Stimulated activated memory B cell treated with anti-CD40 and anti-IgM and Interleukin-4, amounts not matched to agents 10 μg/mL and 1 μg/mL and 100 μg/mL, for 72 hours (primary cell): ENCODE measurements around the gene PPM1N.
"Not testable (repeated sequence)": the region's sequence is repeated elsewhere in the genome, so short reads cannot be mapped to it uniquely, and the experiment has no call there.

ENCODE experiments used
- ATAC-seq: fragments of 150-1000 bp; cut with Tn5 transposase; 2 replicates; pipeline ENCODE4 v1.10.0; 2021
- H3K27ac Mint-ChIP-seq: one replicate; pipeline ENCODE4 v1.8.0; 2022; ENCODE audit warnings: mild to moderate bottlenecking, mixed read lengths
- H3K27me3 Mint-ChIP-seq: one replicate; pipeline ENCODE4 v1.8.0; 2022; ENCODE audit warnings: mixed read lengths
- H3K36me3 Mint-ChIP-seq: one replicate; pipeline ENCODE4 v1.8.0; 2022; ENCODE audit warnings: mixed read lengths
- H3K4me1 Mint-ChIP-seq: one replicate; pipeline ENCODE4 v1.8.0; 2022; ENCODE audit warnings: mixed read lengths
- H3K4me3 Mint-ChIP-seq: one replicate; pipeline ENCODE4 v1.8.0; 2022; ENCODE audit warnings: mild to moderate bottlenecking, moderate library complexity, mixed read lengths
- H3K9me3 Mint-ChIP-seq: one replicate; pipeline ENCODE4 v1.8.0; 2022; ENCODE audit warnings: mixed read lengths

The PPM1N gene

GRCh38 chr19:45508417-45508860, 10.2 kb downstream of the PPM1N start:
- no peaks in the 10 kb centered on the region for H3K9me3 Mint-ChIP-seq
- H3K27ac Mint-ChIP-seq = peak overlapping the region; percentile 86
- ATAC-seq = peak; percentile 18
- H3K4me3 Mint-ChIP-seq = peak overlapping the region; percentile 91
- no peaks in the 10 kb centered on the region for H3K27me3 Mint-ChIP-seq
- peaks cover 54% of the 10 kb centered on the region for H3K4me1 Mint-ChIP-seq
- peaks cover 14% of the 10 kb centered on the region for H3K36me3 Mint-ChIP-seq

- Mint-ChIP-seq H3K36me3 (peaks cover 19% of the 10 kb centered on the region), H3K4me1 (peaks cover 60% of the 10 kb centered on the region)
- peak; percentile 49 for ATAC-seq
Measured at GRCh38 chr19:45508861-45509691, 10.8 kb downstream of the PPM1N start.

GRCh38 chr19:45509692-45510015, 11.4 kb downstream of the PPM1N start:
- Mint-ChIP-seq H3K27me3 (no peaks in the 10 kb centered on the region), H3K4me1 (peaks cover 66% of the 10 kb centered on the region), H3K27ac (peak overlapping the region; percentile 86), H3K9me3 (no peaks in the 10 kb centered on the region), H3K4me3 (peak overlapping the region; percentile 91), H3K36me3 (peaks cover 20% of the 10 kb centered on the region)
- no peak for ATAC-seq

More at GRCh38 chr19:45508861-45509691, 10.8 kb downstream of the PPM1N start:
- Mint-ChIP-seq H3K27me3 (no peaks in the 10 kb centered on the region), H3K27ac (peak overlapping the region; percentile 86), H3K9me3 (no peaks in the 10 kb centered on the region), H3K4me3 (peak overlapping the region; percentile 91)

- peaks cover 24% of the 10 kb centered on the region for H3K36me3 Mint-ChIP-seq
Measured at GRCh38 chr19:45510352-45510751, 12.1 kb downstream of the PPM1N start.

GRCh38 chr19:45511074-45511473, 12.8 kb downstream of the PPM1N start:
- peaks cover 68% of the 10 kb centered on the region for H3K4me1 Mint-ChIP-seq
- peak overlapping the region; percentile 86 for H3K27ac Mint-ChIP-seq
- H3K36me3 Mint-ChIP-seq = peaks cover 31% of the 10 kb centered on the region
- no peaks in the 10 kb centered on the region for H3K9me3 Mint-ChIP-seq
- ATAC-seq = no peak
- H3K4me3 Mint-ChIP-seq = peak overlapping the region; percentile 91
- no peaks in the 10 kb centered on the region for H3K27me3 Mint-ChIP-seq

More at GRCh38 chr19:45510352-45510751, 12.1 kb downstream of the PPM1N start:
- Mint-ChIP-seq H3K4me1 (peaks cover 66% of the 10 kb centered on the region), H3K27ac (peak overlapping the region; percentile 86), H3K4me3 (peak overlapping the region; percentile 91)
- H3K27me3 Mint-ChIP-seq, H3K9me3 Mint-ChIP-seq, ATAC-seq: not testable (repeated sequence)

- Mint-ChIP-seq H3K4me1 (peaks cover 83% of the 10 kb centered on the region), H3K36me3 (peaks cover 49% of the 10 kb centered on the region), H3K27me3 (no peaks in the 10 kb centered on the region), H3K27ac (peak overlapping the region; percentile 86), H3K9me3 (no peaks in the 10 kb centered on the region), H3K4me3 (peak overlapping the region; percentile 16)
- ATAC-seq = no peak
Measured at GRCh38 chr19:45512881-45513483, 14.7 kb downstream of the PPM1N start.

GRCh38 chr19:45514376-45515051, 16.3 kb downstream of the PPM1N start:
- Mint-ChIP-seq H3K27me3 (no peaks in the 10 kb centered on the region), H3K9me3 (no peaks in the 10 kb centered on the region), H3K4me1 (peaks cover 81% of the 10 kb centered on the region), H3K36me3 (peaks cover 57% of the 10 kb centered on the region), H3K4me3 (peak overlapping the region; percentile 54), H3K27ac (peak overlapping the region; percentile 86)
- peak; percentile 15 for ATAC-seq

- Mint-ChIP-seq H3K4me1 (peaks cover 74% of the 10 kb centered on the region), H3K9me3 (no peaks in the 10 kb centered on the region), H3K36me3 (peaks cover 55% of the 10 kb centered on the region), H3K27ac (peak overlapping the region; percentile 86), H3K27me3 (no peaks in the 10 kb centered on the region), H3K4me3 (peak overlapping the region; percentile 54)
- ATAC-seq = peak; percentile 85
Measured at GRCh38 chr19:45515081-45515624, 16.9 kb downstream of the PPM1N start.

- Mint-ChIP-seq H3K4me3 (no peak overlapping the region), H3K27me3 (no peaks in the 10 kb centered on the region), H3K36me3 (peaks cover 52% of the 10 kb centered on the region), H3K9me3 (no peaks in the 10 kb centered on the region), H3K27ac (peak overlapping the region; percentile 86), H3K4me1 (peaks cover 67% of the 10 kb centered on the region)
- peak; percentile 19 for ATAC-seq
Measured at GRCh38 chr19:45515807-45516401, 17.7 kb downstream of the PPM1N start.

- H3K27ac Mint-ChIP-seq = peak overlapping the region; percentile 86
- H3K36me3 Mint-ChIP-seq = peaks cover 49% of the 10 kb centered on the region
- no peaks in the 10 kb centered on the region for H3K27me3 Mint-ChIP-seq
- no peaks in the 10 kb centered on the region for H3K9me3 Mint-ChIP-seq
- ATAC-seq = no peak
- H3K4me3 Mint-ChIP-seq = no peak overlapping the region
- H3K4me1 Mint-ChIP-seq = peaks cover 59% of the 10 kb centered on the region
Measured at GRCh38 chr19:45517238-45517637, 19.0 kb downstream of the PPM1N start.

GRCh38 chr19:45517641-45518468, 19.6 kb downstream of the PPM1N start:
- Mint-ChIP-seq H3K4me1 (peaks cover 53% of the 10 kb centered on the region), H3K27ac (peak overlapping the region; percentile 86), H3K27me3 (no peaks in the 10 kb centered on the region), H3K4me3 (no peak overlapping the region), H3K9me3 (no peaks in the 10 kb centered on the region), H3K36me3 (peaks cover 49% of the 10 kb centered on the region)
- ATAC-seq = no peak

GRCh38 chr19:45518469-45518826, 20.2 kb downstream of the PPM1N start:
- peaks cover 50% of the 10 kb centered on the region for H3K4me1 Mint-ChIP-seq
- H3K27ac Mint-ChIP-seq = no peak overlapping the region
- no peak overlapping the region for H3K4me3 Mint-ChIP-seq
- H3K27me3 Mint-ChIP-seq = no peaks in the 10 kb centered on the region
- no peaks in the 10 kb centered on the region for H3K9me3 Mint-ChIP-seq
- no peak for ATAC-seq
- peaks cover 51% of the 10 kb centered on the region for H3K36me3 Mint-ChIP-seq

- Mint-ChIP-seq H3K27me3 (no peaks in the 10 kb centered on the region), H3K4me3 (no peak overlapping the region), H3K27ac (no peak overlapping the region), H3K9me3 (no peaks in the 10 kb centered on the region), H3K4me1 (peaks cover 32% of the 10 kb centered on the region), H3K36me3 (peaks cover 49% of the 10 kb centered on the region)
- no peak for ATAC-seq
Measured at GRCh38 chr19:45522010-45522941, 24.0 kb downstream of the PPM1N start.
